Sciatic nerve (tissue), 2 donors: ENCODE results near the gene SLC9A5. TPM values are rescaled to one million over a fixed set of nuclear protein-coding genes. Genes with fewer than 3 reads are reported as not detected.

ENCODE experiments used
- ATAC-seq: fragments of 200-7000 bp; cut with Tn5 transposase; one replicate; pipeline ENCODE4 v1.9.1; 2020; ENCODE audit warnings: mild to moderate bottlenecking, moderate library complexity
- DNase-seq: peaks from one replicate; pipeline ENCODE4 v3.0.0-alpha.2; 2020; ENCODE audit warnings: low spot score
- intact Hi-C: fragments of 100-400 bp; cut with DNase I; formaldehyde crosslinking; loops from one replicate; pipeline ENCODE4 v1.14.2; 2022
- total RNA-seq: library from RNA; stranded (reverse); fragmentation: NEBNext Ultra II Directional; extraction: Animal tissue kit (Norgen Biotek cat#: 25700); gene quantifications from one replicate; pipeline ENCODE4 v1.2.1, GENCODE V29; 2021
- donor health status: DM: no; HTN: no; CAD: no.
- donor health status: DM: no; HTN: no; CAD: no.

SLC9A5 gene
- total RNA-seq, 1 donor from 2014 or later: 1.2 TPM

GRCh38 chr16:67277294-67277998, 28.7 kb downstream of the SLC9A5 start:
- peak; percentile 46 for ATAC-seq

GRCh38 chr16:67277999-67278772, 29.4 kb downstream of the SLC9A5 start:
- ATAC-seq: peak; percentile 25
- intact Hi-C loops: no loop called here

More at GRCh38 chr16:67277294-67277998, 28.7 kb downstream of the SLC9A5 start:
- intact Hi-C loops: no loop called here
- DNase-seq: no peak

GRCh38 chr16:67278773-67279295, 30.1 kb downstream of the SLC9A5 start:
- ATAC-seq (peak; percentile 43), DNase-seq (no peak)
- intact Hi-C loops: no loop called here

More at GRCh38 chr16:67277999-67278772, 29.4 kb downstream of the SLC9A5 start:
- DNase-seq: no peak

GRCh38 chr16:67279296-67280089, 30.7 kb downstream of the SLC9A5 start, which contains the start of gene PLEKHG4:
Gene PLEKHG4, plus strand, starts transcription at chr16:67279532. Its CDS starts 513 bp downstream, at chr16:67280045.
- DNase-seq (peak; percentile 85), ATAC-seq (peak; percentile 79)

GRCh38 chr16:67280090-67281015, 31.6 kb downstream of the SLC9A5 start:
- ATAC-seq: no peak
- DNase-seq: no peak
- intact Hi-C loops: no loop called here

More at GRCh38 chr16:67279296-67280089, 30.7 kb downstream of the SLC9A5 start, which contains the start of gene PLEKHG4:
- intact Hi-C loops: no loop called here

GRCh38 chr16:67281536-67282446, 33.0 kb downstream of the SLC9A5 start:
- no peak for DNase-seq
- no peak for ATAC-seq
- intact Hi-C loops: no loop called here

- intact Hi-C loops: no loop called here
- DNase-seq (no peak), ATAC-seq (no peak)
Measured at GRCh38 chr16:67282447-67282805, 33.6 kb downstream of the SLC9A5 start.

GRCh38 chr16:67283039-67283825, 34.5 kb downstream of the SLC9A5 start:
- DNase-seq (no peak), ATAC-seq (no peak)
- intact Hi-C loops: no loop called here

GRCh38 chr16:67283826-67284555, 35.2 kb downstream of the SLC9A5 start:
- intact Hi-C loops: no loop called here

GRCh38 chr16:67284699-67285646, 36.2 kb downstream of the SLC9A5 start:
- ATAC-seq (peak; percentile 27), DNase-seq (no peak)
- intact Hi-C loops: no loop called here

More at GRCh38 chr16:67283826-67284555, 35.2 kb downstream of the SLC9A5 start:
- DNase-seq (no peak), ATAC-seq (no peak)

GRCh38 chr16:67286441-67287235, 37.9 kb downstream of the SLC9A5 start:
- DNase-seq (no peak), ATAC-seq (no peak)
- intact Hi-C loops: no loop called here

- intact Hi-C loops: no loop called here
- no peak for ATAC-seq
Measured at GRCh38 chr16:67287960-67288359, 39.2 kb downstream of the SLC9A5 start.

GRCh38 chr16:67291461-67291860, 42.7 kb downstream of the SLC9A5 start:
- intact Hi-C loops: no loop called here
- ATAC-seq (no peak), DNase-seq (no peak)

More at GRCh38 chr16:67287960-67288359, 39.2 kb downstream of the SLC9A5 start:
- DNase-seq: no peak
